Colonic mucosa (tissue), 4 donors: Measurements from ENCODE around the gene EGFL7. TPM values are rescaled to one million over a fixed set of nuclear protein-coding genes. Genes with fewer than 3 reads are reported as not detected.

ENCODE experiments used
- DNase-seq: peaks from one replicate; pipeline ENCODE4 v3.0.0-alpha.2; 2020
- H3K27ac ChIP-seq: fragments of 200-600 bp; one replicate; pipeline ENCODE4 v1.8.0; 2021
- H3K27me3 ChIP-seq: fragments of 200-600 bp; one replicate; pipeline ENCODE4 v1.8.0; 2021
- H3K36me3 ChIP-seq: fragments of 200-600 bp; one replicate; pipeline ENCODE4 v1.8.0; 2021
- H3K4me1 ChIP-seq: fragments of 200-600 bp; one replicate; pipeline ENCODE4 v1.8.0; 2021; ENCODE audit warnings: mild to moderate bottlenecking
- H3K4me3 ChIP-seq: fragments of 200-600 bp; one replicate; pipeline ENCODE4 v1.8.0; 2021
- H3K9ac ChIP-seq, 2 donors: one replicate each; pipeline ENCODE4 v1.7.0; 2013; ENCODE audit warnings: control low read depth in 2 of 2, low read depth in 2 of 2, low read length in 2 of 2
- H3K9me3 ChIP-seq: fragments of 200-600 bp; one replicate; pipeline ENCODE4 v1.8.0; 2021
- intact Hi-C: fragments of 100-400 bp; cut with DNase I; formaldehyde crosslinking; loops from one replicate; pipeline ENCODE4 v1.14.1; 2022
- total RNA-seq, 2 donors: library from RNA; stranded (reverse); fragmentation: NEBNext Ultra II Directional in 1 of 2; extraction: Animal tissue kit (Norgen Biotek cat#: 25700) in 1 of 2; gene quantifications; one replicate each; pipeline ENCODE4 v1.2.1, GENCODE V29; 2021
- TF ChIP-seq, protein P1 (sequence below): fragments of 200-600 bp; IDR thresholded peaks from one replicate; pipeline ENCODE4 v1.8.0; 2022; ENCODE audit warnings: antibody characterized with exemption, mild to moderate bottlenecking
- donor health status: healthy.
- donor health status: DM: no; HTN: no; CAD: no.
- donor health status: DM: no; HTN: no; CAD: no.

EGFL7 gene
- total RNA-seq, 2 donors from 2014 or later, result 17.3 to 28.4 TPM

GRCh38 chr9:136685216-136685615, 22.5 kb downstream of the EGFL7 start:
- DNase-seq, result no peak
- Histone ChIP-seq H3K4me3 (no peak overlapping the region), H3K9ac (peak overlapping the region; percentile 30 to 58), H3K27ac (no peak overlapping the region), H3K27me3 (no peaks in the 10 kb centered on the region), H3K4me1 (peaks cover 19% of the 10 kb centered on the region), H3K9me3 (no peaks in the 10 kb centered on the region), H3K36me3 (no peaks in the 10 kb centered on the region)
- intact Hi-C loops, result no loop called here
- TF ChIP-seq, protein P1, sequence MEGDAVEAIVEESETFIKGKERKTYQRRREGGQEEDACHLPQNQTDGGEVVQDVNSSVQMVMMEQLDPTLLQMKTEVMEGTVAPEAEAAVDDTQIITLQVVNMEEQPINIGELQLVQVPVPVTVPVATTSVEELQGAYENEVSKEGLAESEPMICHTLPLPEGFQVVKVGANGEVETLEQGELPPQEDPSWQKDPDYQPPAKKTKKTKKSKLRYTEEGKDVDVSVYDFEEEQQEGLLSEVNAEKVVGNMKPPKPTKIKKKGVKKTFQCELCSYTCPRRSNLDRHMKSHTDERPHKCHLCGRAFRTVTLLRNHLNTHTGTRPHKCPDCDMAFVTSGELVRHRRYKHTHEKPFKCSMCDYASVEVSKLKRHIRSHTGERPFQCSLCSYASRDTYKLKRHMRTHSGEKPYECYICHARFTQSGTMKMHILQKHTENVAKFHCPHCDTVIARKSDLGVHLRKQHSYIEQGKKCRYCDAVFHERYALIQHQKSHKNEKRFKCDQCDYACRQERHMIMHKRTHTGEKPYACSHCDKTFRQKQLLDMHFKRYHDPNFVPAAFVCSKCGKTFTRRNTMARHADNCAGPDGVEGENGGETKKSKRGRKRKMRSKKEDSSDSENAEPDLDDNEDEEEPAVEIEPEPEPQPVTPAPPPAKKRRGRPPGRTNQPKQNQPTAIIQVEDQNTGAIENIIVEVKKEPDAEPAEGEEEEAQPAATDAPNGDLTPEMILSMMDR, result no peak

DNA sequence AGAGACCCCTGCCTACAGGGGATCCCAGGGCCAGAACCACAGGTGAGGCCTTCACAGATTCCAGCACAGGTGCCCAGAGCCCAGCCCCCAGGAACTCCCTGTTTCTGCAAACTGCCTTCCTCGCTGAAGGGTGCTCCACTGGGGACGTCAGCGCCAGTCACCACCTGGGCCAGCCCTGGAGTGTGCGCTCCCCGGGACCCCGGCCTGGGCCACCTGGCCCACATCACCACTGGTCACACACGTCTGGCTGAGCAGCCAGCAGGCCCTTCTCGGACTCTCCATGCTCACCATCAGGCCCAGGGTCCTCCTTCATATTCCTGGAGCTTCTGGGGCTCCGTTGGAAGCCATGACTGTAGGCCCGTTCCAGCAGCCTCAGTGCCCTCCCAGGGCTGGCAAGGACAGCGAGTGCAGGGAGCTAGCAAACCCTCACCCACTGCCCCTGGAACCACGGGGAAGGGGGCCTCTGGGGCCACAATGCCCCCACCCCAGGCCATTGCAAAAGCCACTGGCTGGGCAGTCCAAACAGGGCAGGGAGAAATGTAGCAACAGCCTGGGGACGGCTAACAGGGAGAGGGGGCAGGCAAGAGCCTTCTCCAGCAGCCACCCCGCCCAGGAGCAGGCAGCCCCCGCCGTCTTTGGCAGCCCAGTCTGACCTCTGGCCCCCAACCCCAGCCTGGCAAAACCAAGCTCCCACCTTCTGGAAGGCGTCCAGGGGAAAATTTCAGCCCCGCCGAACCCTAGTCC, 23.2 kb downstream of the EGFL7 start:
- H3K4me3 ChIP-seq, result peak overlapping the region; percentile 96
- peaks cover 19% of the 10 kb centered on the region for H3K4me1 ChIP-seq
- TF ChIP-seq, protein P1, result no peak
- intact Hi-C loops, result no loop called here
- peak overlapping the region; percentile 69 to 99 for H3K9ac ChIP-seq
- H3K27ac ChIP-seq, result no peak overlapping the region
- no peak for DNase-seq
- no peaks in the 10 kb centered on the region for H3K36me3 ChIP-seq
- H3K27me3 ChIP-seq, result no peaks in the 10 kb centered on the region
- no peaks in the 10 kb centered on the region for H3K9me3 ChIP-seq

DNA sequence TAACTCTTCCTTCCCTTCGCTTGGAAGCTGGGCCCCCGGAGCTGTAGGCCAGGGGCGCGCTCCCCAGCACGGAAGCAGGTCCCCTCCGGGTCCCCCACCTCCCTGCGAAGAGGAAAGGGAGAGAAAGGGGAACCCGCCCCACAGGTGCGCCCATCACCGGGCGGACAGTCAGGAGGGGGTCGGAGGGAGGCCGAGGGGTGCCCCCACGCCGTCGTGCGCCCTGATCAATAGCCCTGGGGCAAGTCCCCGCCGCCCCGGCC, 23.7 kb downstream of the EGFL7 start:
- TF ChIP-seq, protein P1, result no peak
- peak overlapping the region; percentile 89 for H3K27ac ChIP-seq
- peak overlapping the region; percentile 96 for H3K4me3 ChIP-seq
- peaks cover 19% of the 10 kb centered on the region for H3K4me1 ChIP-seq
- DNase-seq, result no peak
- no peaks in the 10 kb centered on the region for H3K9me3 ChIP-seq
- no peaks in the 10 kb centered on the region for H3K36me3 ChIP-seq
- no peaks in the 10 kb centered on the region for H3K27me3 ChIP-seq
- H3K9ac ChIP-seq, result peak overlapping the region; percentile 69 to 99
- intact Hi-C loops, result no loop called here

GRCh38 chr9:136686794-136687711, 24.3 kb downstream of the EGFL7 start, which contains the start of gene AGPAT2:
TSS of gene AGPAT2 (minus strand) at chr9:136687457. CDS start at chr9:136687357, 100 bp downstream.
- TF ChIP-seq, protein P1, result no peak
- DNase-seq, result peak; percentile 84
- no peaks in the 10 kb centered on the region for H3K9me3 ChIP-seq
- peak within 1 kb of the TSS; percentile 69 to 99 for H3K9ac ChIP-seq
- H3K36me3 ChIP-seq, result no peaks in the 10 kb centered on the region
- peaks cover 19% of the 10 kb centered on the region for H3K4me1 ChIP-seq
- H3K4me3 ChIP-seq, result peak within 1 kb of the TSS; percentile 96
- H3K27me3 ChIP-seq, result no peaks in the 10 kb centered on the region
- intact Hi-C loops, result no loop called here
- H3K27ac ChIP-seq, result peak within 1 kb of the TSS; percentile 89

GRCh38 chr9:136687721-136688223, 25.1 kb downstream of the EGFL7 start:
- intact Hi-C loops, result no loop called here
- Histone ChIP-seq H3K27me3 (no peaks in the 10 kb centered on the region), H3K9ac (peak overlapping the region; percentile 40 to 66), H3K9me3 (no peaks in the 10 kb centered on the region), H3K36me3 (no peaks in the 10 kb centered on the region), H3K4me3 (peak overlapping the region; percentile 96), H3K4me1 (peaks cover 25% of the 10 kb centered on the region), H3K27ac (peak overlapping the region; percentile 89)
- DNase-seq, result peak; percentile 87
- TF ChIP-seq, protein P1, result no peak
